Lower leg skin (tissue), 3 donors: ENCODE data around the gene USP7.

ENCODE experiments used
- CTCF ChIP-seq, 3 donors: fragments of 450-650 bp; IDR thresholded peaks; one replicate each; pipeline ENCODE4 v1.5.1; 2016; ENCODE audit warnings: antibody characterized with exemption in 3 of 3, mild to moderate bottlenecking in 3 of 3, moderate library complexity in 2 of 3
- POLR2A ChIP-seq, 2 donors: fragments of 450-650 bp; IDR thresholded peaks; one replicate each; pipeline ENCODE4 v1.6.1; 2016 to 2017; ENCODE audit warnings: antibody characterized with exemption in 2 of 2, mild to moderate bottlenecking in 1 of 2, moderate library complexity in 1 of 2

- TF ChIP-seq CTCF (IDR thresholded peaks at IDR 0.05) (no peak), POLR2A (IDR thresholded peaks at IDR 0.05) (no peak)
These were observed 38.3 kb upstream of the USP7 start for GRCh38 chr16:9002042-9002441.
